Measurements from ENCODE around the gene ZNF384. TPM values are rescaled to one million over a fixed set of nuclear protein-coding genes. Genes with fewer than 3 reads are reported as not detected.
A peak's percentile ranks its signal among the peaks of the same experiment; 100 is the strongest.

ZNF384 gene
- total and polyA plus RNA-seq, 4 experiments from 2014 or later: 14.4 to 88.7 (median 67.2) TPM

DNA sequence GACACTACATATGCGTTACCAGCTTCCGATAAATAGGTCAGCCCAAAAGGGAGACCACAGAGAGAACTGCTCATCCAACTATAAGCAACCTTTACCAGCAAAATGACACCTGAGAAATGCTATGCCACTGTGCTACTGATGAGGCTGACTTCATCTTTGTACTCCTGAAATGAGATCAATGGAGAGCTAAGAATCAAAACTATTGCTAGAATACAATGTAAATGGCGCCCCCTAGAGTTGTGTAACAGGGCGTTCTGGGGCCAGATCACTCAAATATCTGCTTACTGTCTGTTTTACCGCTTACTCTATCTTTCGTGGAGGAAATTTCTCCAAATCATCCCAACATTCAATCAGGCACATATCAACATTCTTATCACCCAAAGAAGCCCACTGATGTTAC is 4.6 kb downstream of the ZNF384 start:
- Histone ChIP-seq H3K4me1 (ENCODE audit: insufficient read depth, low read length) (peaks cover 44% of the 10 kb centered on the region), H3K4me3 (ENCODE audit: low read length in 2 of 2) (no peak overlapping the region), H3K9me3 (ENCODE audit: control insufficient read depth in 1 of 2, low read length in 2 of 2) (no peaks in the 10 kb centered on the region), H3K27ac (ENCODE audit: low read depth, low read length) (no peak overlapping the region), H3K36me3 (ENCODE audit: insufficient read depth, low read length) (peaks cover 5% of the 10 kb centered on the region), H3K27me3 (ENCODE audit: insufficient read depth, low read length) (no peaks in the 10 kb centered on the region)
- intact Hi-C loops (cut with micrococcal nuclease): loop anchor here (5.0 to 10.0 kb wide), 2 partner anchors 143 to 260 kb away; partner anchors contain the start of gene P3H3
- no peaks in the 10 kb centered on the region for H3K9me3 Mint-ChIP-seq
- POLR2A ChIA-PET (ENCODE audit: partially characterized antibody): interaction anchor here (0.9 kb wide), 1 partner anchor 81 kb away, joined by 3 read pairs; no protein-coding TSS in a partner anchor
- H3K27ac Mint-ChIP-seq: peak overlapping the region in 6 of 7 donors; percentile 25 to 94 (median 76)
- H3K27me3 Mint-ChIP-seq: no peaks in the 10 kb centered on the region
- peak in 4 of 5 donors; percentile 43 to 56 (median 53) for DNase-seq
- CTCF ChIA-PET (ENCODE audit: partially characterized antibody): interaction anchor here (0.7 to 2.1 kb wide), 16 partner anchors 8 to 127 kb away, joined by 3 to 7 read pairs (median 4); partner anchors contain the start of gene CD4
- H3K4me1 Mint-ChIP-seq: peaks cover 43 to 64% (median 54%) of the 10 kb centered on the region in 4 donors
- H3K36me3 Mint-ChIP-seq: peaks cover 11 to 54% of the 10 kb centered on the region in 2 donors
- H3K4me3 Mint-ChIP-seq: peak overlapping the region in 2 of 8 donors; percentile 33 to 53

DNA sequence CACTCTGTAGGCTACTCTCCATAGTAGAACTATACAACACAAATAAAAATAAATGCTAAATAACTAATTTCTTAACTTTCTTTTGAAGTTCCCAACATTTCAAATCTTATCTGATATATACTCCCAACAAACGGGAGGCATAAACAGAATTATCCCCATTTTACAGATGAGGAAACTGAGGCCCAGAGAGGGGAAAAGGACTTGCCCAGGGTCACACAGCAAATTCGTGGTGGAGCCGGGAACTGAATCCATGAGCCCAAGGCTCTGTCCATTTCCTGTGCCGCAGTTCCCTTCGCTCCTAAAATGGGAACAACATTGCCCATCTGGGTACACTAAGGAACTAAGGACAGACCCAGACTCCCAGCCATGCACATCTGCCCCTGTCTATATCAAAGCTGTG is 12.2 kb downstream of the ZNF384 start:
- H3K36me3 Mint-ChIP-seq: peaks cover 61 to 86% of the 10 kb centered on the region in 2 donors
- H3K4me3 Mint-ChIP-seq: no peak overlapping the region
- Histone ChIP-seq H3K27me3 (ENCODE audit: insufficient read depth, low read length) (no peaks in the 10 kb centered on the region), H3K36me3 (ENCODE audit: insufficient read depth, low read length) (peaks cover 75% of the 10 kb centered on the region), H3K4me3 (ENCODE audit: low read length in 2 of 2) (no peak overlapping the region), H3K27ac (ENCODE audit: low read depth, low read length) (no peak overlapping the region), H3K4me1 (ENCODE audit: insufficient read depth, low read length) (no peaks in the 10 kb centered on the region), H3K9me3 (ENCODE audit: control insufficient read depth in 1 of 2, low read length in 2 of 2) (no peaks in the 10 kb centered on the region)
- CTCF ChIA-PET (ENCODE audit: partially characterized antibody): no interaction called here
- H3K27me3 Mint-ChIP-seq: no peaks in the 10 kb centered on the region
- no peak for DNase-seq
- no peaks in the 10 kb centered on the region for H3K9me3 Mint-ChIP-seq
- no peak overlapping the region for H3K27ac Mint-ChIP-seq
- H3K4me1 Mint-ChIP-seq: peaks cover 0 to 6% (median 4%) of the 10 kb centered on the region in 4 donors
- intact Hi-C loops (cut with micrococcal nuclease): no loop called here
- POLR2A ChIA-PET (ENCODE audit: partially characterized antibody): interaction anchor here (0.6 to 1.0 kb wide), 2 partner anchors 13 to 104 kb away, joined by 3 to 4 read pairs; no protein-coding TSS in a partner anchor

DNA sequence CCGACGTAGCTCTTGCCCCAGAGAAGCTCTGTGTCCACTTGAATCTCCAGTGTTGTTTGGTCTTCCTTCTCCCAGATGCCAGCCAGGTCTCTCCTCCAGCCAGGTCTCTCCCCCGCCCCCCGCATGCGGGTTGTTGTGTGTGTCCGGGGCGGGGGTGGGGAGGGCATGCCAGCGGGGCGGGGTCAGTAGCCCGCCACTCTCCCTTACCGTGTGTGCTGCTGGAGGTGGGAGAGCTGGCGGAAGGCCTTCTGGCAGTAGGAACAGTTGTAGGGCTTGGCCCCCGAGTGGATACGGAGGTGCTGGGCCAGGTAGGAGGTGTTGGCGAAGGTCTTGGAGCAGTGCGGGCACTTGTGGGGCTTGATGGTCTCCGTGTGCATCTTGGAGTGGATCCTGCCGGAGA is 17.0 kb downstream of the ZNF384 start:
- no peak overlapping the region for H3K4me3 Mint-ChIP-seq
- Histone ChIP-seq H3K4me3 (ENCODE audit: low read length in 2 of 2) (no peak overlapping the region), H3K27ac (ENCODE audit: low read depth, low read length) (no peak overlapping the region), H3K27me3 (ENCODE audit: insufficient read depth, low read length) (no peaks in the 10 kb centered on the region), H3K4me1 (ENCODE audit: insufficient read depth, low read length) (no peaks in the 10 kb centered on the region), H3K36me3 (ENCODE audit: insufficient read depth, low read length) (peaks cover 84% of the 10 kb centered on the region), H3K9me3 (ENCODE audit: control insufficient read depth in 1 of 2, low read length in 2 of 2) (no peaks in the 10 kb centered on the region)
- H3K27ac Mint-ChIP-seq: no peak overlapping the region
- H3K27me3 Mint-ChIP-seq: no peaks in the 10 kb centered on the region
- peaks cover 71 to 93% of the 10 kb centered on the region in 2 donors for H3K36me3 Mint-ChIP-seq
- intact Hi-C loops (cut with micrococcal nuclease): no loop called here
- no peaks in the 10 kb centered on the region for H3K9me3 Mint-ChIP-seq
- ChIA-PET CTCF (ENCODE audit: partially characterized antibody) (interaction anchor here (1.5 kb wide), 1 partner anchor 12 kb away, joined by 5 read pairs; no protein-coding TSS in a partner anchor), POLR2A (ENCODE audit: partially characterized antibody) (interaction anchor here (1.2 kb wide), 1 partner anchor 17 kb away, joined by 4 read pairs; the partner anchor contains the start of gene ZNF384)
- no peak for DNase-seq
- H3K4me1 Mint-ChIP-seq: peaks cover 0 to 4% (median 0%) of the 10 kb centered on the region in 4 donors

DNA sequence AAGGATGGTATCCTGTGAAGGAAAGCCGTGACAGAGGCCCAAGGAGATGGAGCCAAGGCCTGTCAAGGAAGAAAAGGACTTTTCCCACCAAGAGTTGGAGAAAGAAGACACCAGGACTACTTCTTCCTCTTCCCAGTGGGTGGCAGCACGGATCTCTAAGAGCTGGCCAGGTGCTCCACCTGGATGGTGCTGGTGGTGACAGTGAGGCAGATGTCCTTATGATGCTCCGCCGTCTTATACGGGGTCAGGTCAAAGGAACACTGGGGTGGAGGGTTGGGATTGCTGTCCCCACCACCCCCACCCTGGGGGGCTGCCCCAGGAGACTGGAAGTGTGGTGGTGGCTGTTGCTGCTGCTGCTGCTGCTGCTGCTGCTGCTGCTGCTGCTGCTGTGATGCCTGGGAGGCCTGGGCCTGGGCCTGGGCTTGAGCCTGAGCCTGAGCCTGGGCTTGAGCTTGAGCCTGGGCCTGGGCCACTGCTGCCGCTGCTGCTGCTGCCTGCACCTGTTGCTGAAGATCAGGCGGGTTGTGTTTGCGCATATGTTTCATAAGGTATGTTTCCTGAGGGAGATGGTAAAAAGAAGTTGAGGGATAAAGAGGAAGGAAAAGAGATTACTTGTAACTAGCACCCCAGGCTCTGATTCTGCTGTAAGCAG is 21.5 kb downstream of the ZNF384 start:
- peaks cover 42 to 67% of the 10 kb centered on the region in 2 donors for H3K36me3 Mint-ChIP-seq
- Histone ChIP-seq H3K4me1 (ENCODE audit: insufficient read depth, low read length) (peaks cover 9% of the 10 kb centered on the region), H3K4me3 (ENCODE audit: low read length in 2 of 2) (no peak overlapping the region), H3K27me3 (ENCODE audit: insufficient read depth, low read length) (no peaks in the 10 kb centered on the region), H3K27ac (ENCODE audit: low read depth, low read length) (no peak overlapping the region), H3K36me3 (ENCODE audit: insufficient read depth, low read length) (peaks cover 55% of the 10 kb centered on the region), H3K9me3 (ENCODE audit: control insufficient read depth in 1 of 2, low read length in 2 of 2) (no peaks in the 10 kb centered on the region)
- no peak overlapping the region for H3K4me3 Mint-ChIP-seq
- POLR2A ChIA-PET (ENCODE audit: partially characterized antibody): interaction anchor here (0.9 kb wide), 1 partner anchor 21 kb away, joined by 3 read pairs; the partner anchor contains the start of gene ZNF384
- CTCF ChIA-PET (ENCODE audit: partially characterized antibody): interaction anchor here (1.5 kb wide), 1 partner anchor 56 kb away, joined by 4 read pairs; the partner anchor contains the start of gene COPS7A
- no peaks in the 10 kb centered on the region for H3K9me3 Mint-ChIP-seq
- DNase-seq: no peak
- peaks cover 7 to 20% (median 11%) of the 10 kb centered on the region in 4 donors for H3K4me1 Mint-ChIP-seq
- H3K27me3 Mint-ChIP-seq: no peaks in the 10 kb centered on the region
- intact Hi-C loops (cut with micrococcal nuclease): no loop called here
- H3K27ac Mint-ChIP-seq: peak overlapping the region in 2 of 7 donors; percentile 10 to 19

DNA sequence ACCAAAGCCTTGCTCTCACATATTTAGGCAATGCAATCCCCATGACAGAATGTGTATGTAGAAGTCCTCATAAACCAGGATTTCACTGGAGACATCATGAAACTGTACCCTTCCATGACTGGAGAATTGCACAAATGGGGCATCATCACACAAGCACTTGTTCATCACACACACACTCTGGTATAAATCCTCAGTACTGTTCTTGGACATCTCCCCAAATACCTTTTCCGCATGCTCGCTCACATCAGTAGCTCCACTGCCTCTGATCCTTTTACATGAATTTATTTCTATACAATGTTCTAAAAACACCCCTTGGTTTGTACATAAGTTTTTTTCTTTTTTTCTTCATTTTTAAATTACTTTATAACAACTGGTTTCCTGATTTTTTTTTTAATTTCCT is 23.0 kb downstream of the ZNF384 start:
- H3K4me1 ChIP-seq (ENCODE audit: insufficient read depth, low read length): peaks cover 21% of the 10 kb centered on the region
- ChIA-PET CTCF (ENCODE audit: partially characterized antibody) (interaction anchor here (1.5 to 3.0 kb wide), 2 partner anchors 23 to 58 kb away, joined by 4 to 17 read pairs; partner anchors contain the start of genes COPS7A and ZNF384), POLR2A (ENCODE audit: partially characterized antibody) (interaction anchor here (3.7 to 6.2 kb wide), 2 partner anchors 23 to 58 kb away, joined by 27 to 83 read pairs; partner anchors contain the start of genes COPS7A and ZNF384)
- DNase-seq: no peak
- no peaks in the 10 kb centered on the region for H3K27me3 ChIP-seq (ENCODE audit: insufficient read depth, low read length)
- no peaks in the 10 kb centered on the region for H3K9me3 Mint-ChIP-seq
- intact Hi-C loops (cut with micrococcal nuclease): no loop called here
- H3K4me3 Mint-ChIP-seq: no peak overlapping the region
- H3K27ac ChIP-seq (ENCODE audit: low read depth, low read length): no peak overlapping the region
- H3K27me3 Mint-ChIP-seq: no peaks in the 10 kb centered on the region
- H3K4me3 ChIP-seq (ENCODE audit: low read length in 2 of 2): no peak overlapping the region
- H3K27ac Mint-ChIP-seq: peak overlapping the region in 3 of 7 donors; percentile 10 to 89 (median 63)
- no peaks in the 10 kb centered on the region for H3K9me3 ChIP-seq (ENCODE audit: control insufficient read depth in 1 of 2, low read length in 2 of 2)
- peaks cover 30 to 55% of the 10 kb centered on the region in 2 donors for H3K36me3 Mint-ChIP-seq
- peaks cover 40% of the 10 kb centered on the region for H3K36me3 ChIP-seq (ENCODE audit: insufficient read depth, low read length)
- peaks cover 14 to 33% (median 20%) of the 10 kb centered on the region in 4 donors for H3K4me1 Mint-ChIP-seq

DNA sequence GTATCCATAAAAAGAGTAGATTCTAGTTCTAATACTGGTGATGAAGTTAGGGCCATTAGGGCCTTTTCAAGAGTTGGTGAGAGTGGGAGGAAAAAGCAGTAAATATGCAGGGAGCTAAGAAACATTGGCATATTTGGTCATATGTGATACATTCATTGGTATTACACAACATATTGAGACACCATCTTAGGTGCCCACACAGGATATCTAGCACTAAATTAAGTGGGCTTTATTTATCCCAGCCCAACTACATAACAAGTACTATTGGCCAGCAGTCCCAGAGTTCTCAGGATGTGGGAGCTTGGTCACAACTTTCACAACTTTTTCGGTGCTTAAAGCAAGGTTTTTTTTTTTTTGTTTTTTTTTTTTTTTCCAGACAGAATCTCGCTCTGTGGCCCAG is 24.3 kb downstream of the ZNF384 start:
- no peaks in the 10 kb centered on the region for H3K9me3 Mint-ChIP-seq
- peak overlapping the region in 1 of 8 donors; percentile 13 for H3K4me3 Mint-ChIP-seq

More for the DNA sequence above, 24.3 kb downstream of the ZNF384 start:
- Histone ChIP-seq H3K4me3 (ENCODE audit: low read length in 2 of 2) (no peak overlapping the region), H3K4me1 (ENCODE audit: insufficient read depth, low read length) (peaks cover 21% of the 10 kb centered on the region), H3K27me3 (ENCODE audit: insufficient read depth, low read length) (no peaks in the 10 kb centered on the region), H3K9me3 (ENCODE audit: control insufficient read depth in 1 of 2, low read length in 2 of 2) (no peaks in the 10 kb centered on the region), H3K27ac (ENCODE audit: low read depth, low read length) (no peak overlapping the region), H3K36me3 (ENCODE audit: insufficient read depth, low read length) (peaks cover 27% of the 10 kb centered on the region)
- Mint-ChIP-seq H3K27me3 (no peaks in the 10 kb centered on the region), H3K36me3 (peaks cover 19 to 46% of the 10 kb centered on the region in 2 donors), H3K27ac (peak overlapping the region in 4 of 7 donors; percentile 19 to 88 (median 68)), H3K4me1 (peaks cover 15 to 33% (median 23%) of the 10 kb centered on the region in 4 donors)
- intact Hi-C loops (cut with micrococcal nuclease): loop anchor here (5.0 kb wide), 1 partner anchor 98 kb away; the partner anchor contains the start of gene NOP2
- POLR2A ChIA-PET (ENCODE audit: partially characterized antibody): interaction anchor here (0.7 to 6.2 kb wide), 6 partner anchors 24 to 188 kb away, joined by 3 to 83 read pairs (median 6); partner anchors contain the start of genes CHD4, COPS7A and ZNF384
- DNase-seq: no peak
- CTCF ChIA-PET (ENCODE audit: partially characterized antibody): interaction anchor here (1.0 to 3.0 kb wide), 6 partner anchors 19 to 170 kb away, joined by 3 to 17 read pairs (median 4); partner anchors contain the start of genes COPS7A, MLF2 and ZNF384

Data from CD4-positive, alpha-beta memory T cell (primary cell).